Right renal cortex interstitium (tissue), 3 donors: ENCODE measurements around the gene IL22RA1. TPM values are rescaled to one million over a fixed set of nuclear protein-coding genes. Genes with fewer than 3 reads are reported as not detected.

Source experiments
- DNase-seq, 3 donors: peaks; one replicate each; pipeline ENCODE4 v3.0.0-alpha.2; 2013; ENCODE audit warnings: low read depth in 3 of 3, low spot score in 2 of 3
- polyA plus RNA-seq, 3 donors: library from polyadenylated mRNA; unstranded; fragments of 120-200 nt; gene quantifications; one replicate each; pipeline ENCODE4 v1.2.1, GENCODE V29; 2013; ENCODE audit not compliant: insufficient read length in 3 of 3

IL22RA1 gene
- polyA plus RNA-seq, 3 donors, result 2.3 to 3.8 (median 3.5) TPM

DNA sequence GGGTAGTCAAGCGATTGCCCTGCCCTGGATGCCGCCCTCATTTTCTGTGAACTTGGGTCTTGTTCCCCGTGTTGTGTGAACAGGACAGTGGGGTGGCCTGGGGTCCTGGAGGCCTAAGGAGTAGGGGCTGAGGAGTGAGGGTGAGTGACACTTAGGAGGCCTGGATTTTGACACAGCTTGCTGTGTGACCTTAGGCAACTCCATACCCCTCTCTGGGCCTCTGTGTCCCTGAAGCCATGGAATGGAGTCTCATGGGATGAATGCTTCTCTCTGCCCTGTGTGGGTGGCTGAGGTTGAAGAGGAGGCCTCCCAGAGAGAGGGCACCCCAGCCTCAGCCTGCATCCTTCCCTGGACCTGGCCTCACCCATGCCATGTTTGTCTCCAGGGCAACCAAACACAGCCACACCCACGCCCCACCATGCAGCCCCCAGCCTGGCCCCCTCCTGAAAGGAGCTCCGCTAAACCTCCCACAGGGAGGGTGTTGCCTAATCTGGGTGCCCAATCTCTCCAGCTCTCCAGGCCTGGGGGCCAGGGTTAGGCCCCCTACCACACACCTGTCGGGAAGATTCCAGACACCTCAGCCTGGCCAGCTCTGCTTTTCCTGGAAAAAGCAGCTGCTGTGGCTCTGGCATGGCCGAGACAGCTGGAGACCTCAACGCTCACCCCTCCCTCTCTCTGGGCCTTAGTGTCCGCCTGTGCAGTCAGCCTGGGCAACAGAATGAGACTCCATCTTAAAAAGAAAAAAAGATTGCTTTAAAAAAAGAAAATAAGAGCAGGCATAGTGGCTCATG lies 40.9 kb downstream of the IL22RA1 start:
- no peak for DNase-seq

DNA sequence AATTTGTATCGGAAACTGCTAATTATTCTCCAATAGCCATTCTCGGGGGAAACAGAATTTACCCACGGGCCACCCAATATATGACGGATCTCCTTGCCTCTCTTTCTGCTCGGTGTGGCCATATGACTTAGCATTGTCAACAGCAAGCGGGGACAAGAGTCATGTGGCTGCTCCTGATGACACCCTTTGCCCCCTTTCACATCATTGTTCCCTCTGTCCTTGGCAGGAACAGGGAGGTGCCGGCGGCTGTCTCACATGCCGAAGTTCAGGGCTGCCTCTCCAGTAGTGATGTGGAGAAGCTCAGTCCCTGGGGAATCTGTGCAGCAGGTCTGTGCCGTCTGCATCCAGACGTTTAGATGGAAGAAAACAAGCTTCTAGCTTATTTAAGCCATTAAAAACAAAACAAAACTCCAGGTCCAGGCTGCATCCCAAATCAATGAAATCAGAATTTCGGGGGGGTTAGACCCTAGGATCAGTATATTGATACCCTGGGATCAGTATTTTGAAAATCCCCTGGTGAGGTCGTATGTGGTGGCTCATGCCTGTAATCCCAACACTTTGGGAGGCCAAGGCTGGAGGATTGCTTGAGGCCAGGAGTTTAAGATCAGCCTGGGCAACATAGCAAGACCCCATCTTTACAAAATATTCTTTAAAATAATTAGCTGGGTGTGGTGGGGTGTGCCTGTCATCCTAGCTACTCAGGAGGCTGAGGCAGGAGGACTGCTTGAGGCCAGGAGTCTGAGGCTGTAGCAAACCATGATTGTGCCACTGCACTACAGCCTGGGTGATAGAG lies 41.8 kb downstream of the IL22RA1 start:
- DNase-seq, result no peak

DNA sequence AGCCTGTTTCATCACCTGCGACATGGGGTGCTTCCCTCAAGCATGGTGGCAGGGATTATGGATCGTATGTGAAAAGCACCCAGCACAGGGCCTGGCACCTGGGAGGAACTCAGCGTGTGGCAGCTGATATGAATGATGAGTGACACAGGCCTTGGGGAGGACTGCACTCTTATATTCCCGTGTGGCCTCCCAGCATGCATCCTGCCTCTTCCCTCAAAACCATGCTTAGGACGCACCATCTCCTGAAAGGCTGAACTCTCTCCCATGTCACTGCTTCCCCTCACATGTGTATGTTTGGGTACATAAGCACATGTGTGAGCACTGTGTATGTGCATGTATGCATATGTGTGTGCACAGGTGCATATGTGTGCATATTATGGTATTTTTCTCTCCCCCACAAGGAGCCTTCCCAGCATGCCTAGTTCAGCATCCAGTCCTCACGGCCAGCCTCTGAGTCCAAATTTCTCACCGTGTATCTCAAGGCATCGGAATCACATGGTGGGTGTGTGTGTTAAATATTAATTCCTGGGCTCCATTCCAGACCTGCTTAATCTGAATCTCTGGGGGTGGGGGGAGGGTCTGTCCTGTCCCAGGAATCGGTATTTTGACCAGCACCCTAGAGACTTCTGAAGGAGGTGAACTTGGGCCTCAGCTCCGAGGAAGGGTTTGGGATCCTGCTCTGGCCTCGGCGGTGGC lies 43.8 kb downstream of the IL22RA1 start:
- DNase-seq, result no peak

DNA sequence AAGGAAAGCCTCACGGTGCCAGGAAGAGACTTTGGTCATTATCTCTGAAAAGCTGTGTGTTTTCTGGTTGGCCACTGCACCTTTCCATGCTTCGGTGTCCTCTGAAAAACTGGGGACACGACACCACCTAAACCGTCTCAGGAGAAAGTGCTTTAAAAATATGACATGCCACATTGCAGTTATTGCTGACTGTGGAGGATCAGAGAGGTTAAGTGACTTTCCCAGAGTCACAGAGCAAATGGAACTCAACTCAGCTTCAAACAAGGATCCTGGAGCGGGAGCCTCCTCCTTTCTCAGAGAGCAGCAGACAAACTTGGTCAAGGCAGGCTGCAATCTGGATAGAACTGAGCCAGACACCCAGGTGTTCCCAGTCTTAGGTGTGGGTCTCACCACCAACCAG lies 44.8 kb downstream of the IL22RA1 start:
- no peak for DNase-seq

DNA sequence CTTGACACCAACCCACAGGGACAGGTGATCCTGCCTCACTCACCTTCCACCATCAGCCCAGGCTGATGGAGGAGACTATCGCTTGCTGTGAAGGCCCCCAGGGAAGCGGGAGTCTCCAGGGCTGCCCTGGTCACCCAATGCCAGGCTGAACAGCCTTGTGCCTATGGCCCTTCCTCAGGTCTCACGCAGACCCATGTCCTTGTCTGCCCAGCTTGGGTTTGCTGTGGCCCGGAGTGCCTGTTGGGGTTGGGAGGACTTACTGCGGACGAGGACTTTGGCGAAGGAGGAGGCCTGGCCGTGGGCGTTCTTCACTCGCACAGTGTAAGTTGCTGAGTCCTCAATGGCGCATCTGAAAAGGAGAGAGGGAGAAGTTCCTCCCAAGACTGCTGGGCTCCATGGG lies 45.3 kb downstream of the IL22RA1 start:
- DNase-seq, result no peak

DNA sequence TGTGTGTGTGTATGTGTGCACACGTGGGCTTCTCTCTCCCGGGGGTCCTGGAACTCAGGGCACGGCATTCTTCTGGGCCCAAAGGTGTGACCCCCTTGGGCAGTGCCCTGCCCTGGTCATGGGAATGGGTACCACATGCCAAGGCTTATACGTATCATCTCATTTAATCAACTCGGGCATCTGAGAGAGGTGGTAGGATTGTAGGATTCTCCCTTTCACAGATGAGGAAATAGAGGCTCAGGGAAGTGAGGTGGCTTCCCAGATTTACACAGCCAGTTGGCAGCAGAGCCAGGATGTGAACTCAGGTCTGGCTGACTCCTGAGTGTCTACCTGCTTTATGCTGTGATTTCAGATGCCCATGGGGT lies 46.2 kb downstream of the IL22RA1 start:
- DNase-seq, result no peak

DNA sequence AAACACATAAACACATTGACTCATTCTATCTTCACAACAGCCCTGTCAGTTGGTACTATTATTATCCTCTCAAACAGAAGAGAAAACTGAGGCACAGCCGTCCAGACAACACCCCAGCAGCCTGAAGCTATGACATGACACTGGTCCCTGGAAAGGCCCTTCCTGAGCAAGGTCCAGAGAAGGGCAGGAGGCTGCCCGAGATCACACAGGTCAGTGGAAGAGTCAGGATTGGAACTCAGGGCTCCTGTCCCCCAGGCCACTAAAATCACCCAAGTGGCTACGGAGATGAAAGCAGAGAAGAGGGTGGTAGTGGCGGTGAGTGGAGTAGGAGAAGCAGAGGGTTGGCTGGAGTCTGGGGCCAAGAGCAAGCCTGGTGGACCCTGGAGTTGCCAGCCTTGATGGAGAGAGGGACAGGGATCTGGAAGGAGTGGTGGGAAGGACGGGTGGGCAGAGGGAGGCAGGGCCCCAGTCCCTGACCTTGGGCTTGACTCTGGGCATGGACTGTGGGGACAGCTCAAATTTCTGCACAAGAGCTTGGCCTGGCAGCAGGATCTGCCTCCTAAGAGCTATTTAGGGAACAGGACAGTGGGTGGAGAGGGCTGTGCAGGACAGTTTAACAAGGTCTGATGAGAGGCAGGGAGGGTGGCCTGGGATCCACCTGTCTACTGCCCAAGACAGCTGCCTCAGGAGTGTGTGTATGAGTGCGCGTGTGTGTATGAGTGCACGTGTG lies 46.8 kb downstream of the IL22RA1 start:
- DNase-seq, result no peak

DNA sequence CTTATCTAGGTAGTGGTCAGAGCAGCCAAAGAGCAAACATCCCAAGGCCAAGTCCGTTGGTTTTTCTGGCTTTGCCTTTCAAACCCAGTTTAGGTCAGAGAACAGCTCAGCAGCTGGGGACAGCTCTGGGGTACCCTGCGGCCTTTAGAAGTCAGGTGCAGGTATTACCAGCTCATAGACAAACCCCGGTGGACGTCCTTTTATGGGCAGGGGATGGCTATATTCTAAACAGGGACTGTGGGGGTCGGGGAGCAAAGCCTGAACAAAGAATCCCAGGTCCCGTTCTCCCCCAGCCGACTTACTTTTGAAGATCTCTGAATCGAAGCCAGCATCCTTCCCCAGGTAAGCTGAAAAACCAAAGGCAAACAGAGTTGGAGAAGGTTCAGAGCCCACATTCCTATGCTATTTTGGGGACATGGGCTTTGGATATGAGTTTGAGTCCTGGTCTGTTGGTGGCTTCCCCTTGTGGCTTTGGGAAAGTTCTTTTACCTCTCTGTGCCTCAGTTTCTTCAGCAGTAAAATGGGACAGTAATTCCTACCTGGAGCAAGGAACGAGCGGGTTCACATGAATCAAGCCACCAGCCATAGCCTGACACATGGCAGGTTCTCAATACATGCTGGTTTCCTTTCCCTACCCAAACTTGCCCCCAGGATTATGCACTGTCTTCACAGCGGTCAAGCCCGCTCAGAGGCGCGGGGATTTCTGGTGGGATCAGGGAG lies 47.6 kb downstream of the IL22RA1 start:
- DNase-seq, result no peak

DNA sequence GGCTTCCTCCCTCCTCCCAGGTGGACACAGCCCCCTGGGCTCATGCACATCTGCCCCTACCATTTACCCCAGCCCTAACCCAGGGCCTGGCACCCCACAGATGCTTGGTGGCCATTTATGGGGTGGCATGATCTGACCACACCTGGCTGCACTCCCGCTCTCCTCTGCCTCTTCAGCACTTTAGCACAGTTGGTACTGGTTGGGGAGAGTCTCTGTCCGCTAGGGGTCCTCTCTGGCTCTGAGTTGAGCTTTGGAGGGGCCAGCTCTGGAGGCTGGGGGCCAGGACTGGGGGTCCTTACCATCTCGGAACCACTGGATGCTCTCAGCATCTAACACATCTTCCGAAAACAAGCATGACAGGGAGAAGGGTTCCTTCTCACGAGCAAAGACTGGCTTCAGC lies 48.4 kb downstream of the IL22RA1 start:
- no peak for DNase-seq

DNA sequence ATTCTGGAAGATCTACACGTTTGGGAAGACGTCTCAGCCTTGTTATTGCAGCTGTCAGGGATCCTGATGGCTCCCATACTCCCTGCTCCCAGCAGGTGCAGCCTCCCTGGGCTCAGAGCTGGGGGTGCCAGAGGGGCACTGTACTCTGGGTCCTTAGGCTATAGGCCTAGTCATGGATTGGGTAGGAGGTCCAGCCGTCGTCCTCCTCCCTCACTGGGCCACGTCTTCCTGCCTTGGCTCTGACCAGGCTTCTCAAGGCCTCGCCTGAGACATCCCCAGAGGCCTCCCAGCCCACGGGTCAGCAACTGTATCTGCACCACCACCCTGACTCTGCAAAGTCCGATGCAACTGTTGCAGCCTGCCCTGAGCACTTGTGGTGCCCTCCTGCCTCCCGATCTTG lies 49.2 kb downstream of the IL22RA1 start:
- DNase-seq, result no peak

DNA sequence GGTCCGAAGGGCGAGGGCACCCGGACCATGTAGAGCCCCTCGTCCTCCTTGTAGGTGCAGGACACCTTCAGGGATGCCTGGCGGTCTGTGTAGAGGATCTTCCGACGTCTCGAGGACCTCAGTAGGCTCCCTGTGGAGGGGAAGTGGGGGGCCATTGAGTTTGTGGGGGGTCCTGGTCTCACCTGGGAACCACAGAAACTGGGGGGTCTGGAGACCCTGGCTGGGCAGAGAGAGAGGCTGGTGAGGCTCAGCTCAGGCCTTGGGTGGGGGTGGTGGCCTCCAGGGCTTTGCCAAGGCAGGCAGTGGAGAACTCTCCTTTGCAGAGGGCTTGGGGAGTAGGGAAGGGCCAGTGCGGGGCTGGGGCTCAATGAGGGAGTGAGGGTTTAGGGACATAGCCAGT lies 50.0 kb downstream of the IL22RA1 start:
- no peak for DNase-seq

DNA sequence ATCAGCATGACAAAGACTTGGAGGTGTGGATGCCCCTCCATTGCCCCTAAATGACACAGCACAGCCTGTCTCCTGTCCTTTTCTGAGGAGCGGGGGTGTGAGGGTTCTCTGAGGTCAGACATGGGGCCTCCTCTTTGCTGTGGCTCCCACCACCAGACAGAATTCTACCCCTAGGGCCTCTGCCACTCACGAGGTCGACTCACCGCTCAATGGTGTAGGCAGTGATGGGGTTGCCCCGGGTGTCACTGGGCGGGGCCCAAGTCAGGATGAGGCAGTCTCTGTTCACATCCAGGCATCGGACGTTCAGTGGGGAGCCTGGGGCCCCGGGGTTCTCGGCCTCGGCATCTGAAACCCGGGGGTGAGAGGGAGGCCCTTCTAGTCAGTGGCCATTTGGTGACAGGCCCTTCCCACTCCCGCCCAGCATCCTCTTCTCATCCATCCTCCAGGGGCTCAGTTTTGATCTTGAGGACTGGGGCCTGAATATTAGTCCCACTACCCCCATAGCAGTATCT lies 50.9 kb downstream of the IL22RA1 start:
- DNase-seq, result no peak

DNA sequence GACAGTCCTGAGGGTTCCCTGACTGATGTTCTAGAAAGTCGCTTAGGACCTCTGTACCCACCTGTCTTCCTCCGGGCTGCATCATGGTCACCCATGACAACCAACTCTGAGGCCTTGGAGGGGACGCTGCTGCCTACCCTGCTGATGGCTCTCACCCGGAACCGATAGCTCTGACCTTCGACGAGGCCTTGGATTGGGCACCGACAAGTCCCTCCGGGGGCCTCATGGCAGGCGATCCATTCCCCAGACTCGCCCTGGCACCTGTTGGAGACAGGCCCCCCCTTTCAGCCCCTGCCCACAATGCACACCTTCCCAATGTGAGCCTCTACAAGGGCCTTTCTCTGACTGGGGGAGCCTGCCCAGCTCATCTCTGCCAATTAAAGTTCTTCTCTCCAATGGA lies 52.2 kb downstream of the IL22RA1 start:
- DNase-seq, result no peak

DNA sequence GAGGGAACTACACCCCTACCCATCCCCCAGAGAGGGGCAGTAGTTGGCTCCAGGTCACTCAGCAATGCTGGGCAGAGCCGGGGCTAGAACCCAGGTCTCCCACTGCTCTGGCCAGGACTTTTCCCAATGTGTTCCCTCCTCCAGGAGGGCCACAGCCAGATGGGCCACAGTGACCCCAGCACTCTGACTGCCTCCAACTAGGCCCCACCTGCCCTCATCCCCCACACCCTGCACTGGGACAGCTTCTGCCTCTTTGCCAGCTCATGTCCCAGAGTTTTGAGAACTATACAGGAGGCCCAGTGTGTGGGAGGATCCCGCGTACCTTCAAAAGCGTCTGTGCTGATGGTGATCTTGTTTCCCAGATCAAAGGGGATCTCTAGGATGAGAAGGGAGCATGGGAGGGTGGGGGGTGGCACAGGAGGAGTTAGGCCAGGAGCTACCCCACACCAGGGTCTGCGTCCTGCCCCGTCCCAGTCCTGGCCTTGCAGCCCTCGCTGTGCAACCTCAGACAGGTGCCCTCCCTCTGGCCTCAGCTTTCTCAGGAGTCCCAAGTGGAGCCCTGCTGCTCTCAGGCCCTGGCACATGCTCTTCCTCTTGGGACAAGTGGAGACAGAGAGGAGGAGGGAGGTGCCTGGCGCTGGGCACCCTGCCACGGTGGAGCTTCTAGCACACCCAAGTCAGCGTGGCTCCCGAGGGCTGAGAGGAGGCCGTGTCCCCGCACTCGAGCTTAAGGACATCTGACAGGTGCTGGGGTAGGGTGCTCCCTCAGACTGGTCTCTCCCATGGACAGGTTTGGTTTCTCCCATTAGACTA lies 53.0 kb downstream of the IL22RA1 start:
- no peak for DNase-seq

DNA sequence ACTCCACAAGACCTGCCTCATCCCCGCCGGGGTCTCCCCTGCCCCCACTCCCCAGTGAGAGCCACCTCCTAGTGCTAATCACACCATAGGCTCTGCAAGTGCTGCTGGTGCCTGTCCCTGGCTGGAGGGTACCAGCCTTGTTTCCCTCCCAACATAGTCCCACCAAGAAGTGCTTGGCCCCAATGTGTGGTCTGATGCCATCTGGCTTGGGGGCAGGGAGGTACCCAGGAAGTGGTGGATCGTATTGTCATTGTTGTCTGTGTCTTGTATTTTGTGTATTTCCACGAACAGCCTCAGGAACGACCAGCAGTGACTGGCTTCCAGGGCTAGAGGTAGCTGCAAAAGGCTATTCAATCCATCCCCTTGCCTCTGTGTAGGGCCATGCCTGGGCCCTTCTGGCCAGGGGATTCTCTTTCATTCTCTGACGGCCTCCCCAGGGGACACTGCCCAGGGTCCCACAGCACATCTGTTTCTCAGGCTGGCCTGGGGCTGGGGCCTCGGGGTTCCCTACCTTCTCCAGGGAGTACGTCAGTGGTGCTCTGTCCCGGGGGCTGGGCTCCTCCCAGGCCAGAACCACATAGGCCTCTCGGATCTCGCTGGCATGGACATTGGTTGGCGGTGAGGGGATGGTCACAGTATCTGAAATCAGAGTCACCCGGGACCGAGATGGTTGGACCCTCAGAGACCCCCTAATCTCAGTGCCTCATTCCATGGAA lies 53.8 kb downstream of the IL22RA1 start:
- DNase-seq, result no peak

DNA sequence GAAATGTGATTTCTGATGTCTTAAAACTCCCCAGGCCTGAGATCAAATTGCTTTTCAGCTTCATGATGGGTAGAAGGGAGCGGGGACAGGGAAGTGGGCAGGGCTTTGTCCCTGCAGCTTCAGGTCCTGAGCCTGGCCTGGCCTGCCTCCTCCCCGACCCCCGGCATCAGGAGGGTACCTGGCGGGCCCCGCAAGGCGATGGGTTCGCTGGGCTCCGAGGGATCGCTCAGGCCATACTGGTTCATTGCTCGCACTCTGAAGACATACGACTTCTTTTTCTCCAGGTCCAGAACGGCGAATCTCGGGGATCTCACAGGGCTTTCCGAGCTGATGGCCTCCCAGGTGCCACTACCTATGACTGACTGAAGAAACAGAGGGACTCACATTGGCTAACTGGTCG lies 56.5 kb downstream of the IL22RA1 start:
- no peak for DNase-seq

DNA sequence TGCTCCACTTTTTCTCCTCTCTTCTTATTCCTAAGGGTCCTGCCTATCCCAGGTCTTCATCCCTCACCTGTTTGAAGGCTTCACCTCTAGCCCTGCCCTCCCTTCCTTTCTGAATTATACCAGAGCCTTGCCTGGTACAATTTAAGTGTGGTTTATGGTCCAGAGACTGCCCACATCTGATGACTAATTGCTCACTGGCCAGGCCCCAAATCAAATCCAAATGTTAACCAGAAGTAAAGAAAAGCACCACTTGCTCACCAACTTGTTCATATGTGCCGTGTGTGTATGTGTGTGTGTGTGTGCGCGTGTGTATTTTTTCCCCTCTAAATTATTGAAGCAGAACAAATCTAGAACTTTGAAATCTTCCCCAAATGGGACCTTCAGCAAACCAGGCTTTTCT lies 57.4 kb downstream of the IL22RA1 start:
- no peak for DNase-seq

DNA sequence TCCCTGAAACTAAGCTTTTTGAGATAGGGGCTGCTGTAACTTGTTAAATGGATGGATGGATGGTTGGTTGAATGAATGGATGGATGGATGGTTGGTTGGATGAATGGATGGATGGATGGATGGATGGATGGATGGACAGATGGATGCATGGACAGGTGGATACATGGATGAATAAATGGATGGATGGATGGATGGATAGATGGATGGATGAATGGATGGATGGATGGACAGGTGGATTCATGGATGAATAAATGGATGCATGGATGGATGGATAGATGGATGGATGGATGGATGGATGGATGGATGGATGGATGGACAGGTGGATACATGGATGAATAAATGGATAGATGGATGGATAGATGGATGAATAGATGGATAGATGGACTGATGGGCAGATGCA lies 57.9 kb downstream of the IL22RA1 start:
- no peak for DNase-seq

DNA sequence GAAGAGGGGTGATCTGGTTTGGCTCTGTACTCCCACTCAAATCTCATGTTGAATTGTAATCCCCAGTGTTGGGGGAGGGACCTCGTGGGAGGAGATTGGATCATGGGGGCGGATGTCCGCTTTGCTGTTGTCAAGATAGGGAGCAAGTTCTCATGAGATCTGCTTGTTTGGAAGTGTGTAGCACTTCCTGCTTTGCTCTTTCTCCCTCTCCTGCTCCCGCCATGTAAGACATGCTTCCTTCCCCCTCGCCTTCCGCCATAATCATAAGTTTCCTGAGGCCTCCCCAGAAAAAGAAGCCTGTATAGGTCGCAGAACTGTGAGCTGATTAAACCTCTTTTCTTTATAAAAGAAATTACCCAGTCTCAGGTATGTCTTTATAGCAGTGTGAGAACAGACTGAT lies 58.9 kb downstream of the IL22RA1 start:
- DNase-seq, result no peak
